Measurements from ENCODE around the gene ARHGAP26. TPM values are rescaled to one million over a fixed set of nuclear protein-coding genes. Genes with fewer than 3 reads are reported as not detected.

The ARHGAP26 gene
- polyA plus RNA-seq, 1 donor from 2014 or later, result 0.83 TPM

- Histone ChIP-seq H3K4me2 (ENCODE audit: low read length) (no peak overlapping the region), H4K20me1 (ENCODE audit: insufficient read depth) (no peaks in the 10 kb centered on the region), H3F3A (ENCODE audit: insufficient read depth, low read length, poor library complexity, severe bottlenecking) (no peaks in the 10 kb centered on the region), H3K27me3 (ENCODE audit: insufficient read depth, low read depth, low read length) (no peaks in the 10 kb centered on the region), H3K9ac (ENCODE audit: low read length) (no peak overlapping the region), H3K36me3 (ENCODE audit: insufficient read depth, low read length) (no peaks in the 10 kb centered on the region), H3K9me2 (ENCODE audit: insufficient read depth, low read length) (no peaks in the 10 kb centered on the region), H3K27ac (ENCODE audit: low read length) (no peak overlapping the region), H3K79me2 (replicated peaks; ENCODE audit: insufficient read depth, low read length) (no peaks in the 10 kb centered on the region), H3K4me3 (ENCODE audit: low read length) (no peak overlapping the region), H2AFZ (ENCODE audit: low read depth, low read length) (no peak overlapping the region), H3K9me3 (ENCODE audit: low read length) (no peaks in the 10 kb centered on the region)
- TF ChIP-seq MXI1 (conservative IDR thresholded peaks at IDR 0.05; ENCODE audit: poor library complexity, severe bottlenecking) (no peak), EP300 (conservative IDR thresholded peaks at IDR 0.05; ENCODE audit: poor library complexity, severe bottlenecking) (no peak), POLR2AphosphoS5 (IDR thresholded peaks at IDR 0.05) (no peak), EZH2 (IDR thresholded peaks at IDR 0.05; ENCODE audit: borderline replicate concordance, insufficient read depth, low read length, poor library complexity, severe bottlenecking) (no peak), RAD21 (conservative IDR thresholded peaks at IDR 0.05) (no peak), TAF1 (IDR thresholded peaks at IDR 0.05; ENCODE audit: low read depth) (no peak), SMC3 (conservative IDR thresholded peaks at IDR 0.05; ENCODE audit: poor library complexity) (no peak)
- TF ChIP-seq, protein P1, sequence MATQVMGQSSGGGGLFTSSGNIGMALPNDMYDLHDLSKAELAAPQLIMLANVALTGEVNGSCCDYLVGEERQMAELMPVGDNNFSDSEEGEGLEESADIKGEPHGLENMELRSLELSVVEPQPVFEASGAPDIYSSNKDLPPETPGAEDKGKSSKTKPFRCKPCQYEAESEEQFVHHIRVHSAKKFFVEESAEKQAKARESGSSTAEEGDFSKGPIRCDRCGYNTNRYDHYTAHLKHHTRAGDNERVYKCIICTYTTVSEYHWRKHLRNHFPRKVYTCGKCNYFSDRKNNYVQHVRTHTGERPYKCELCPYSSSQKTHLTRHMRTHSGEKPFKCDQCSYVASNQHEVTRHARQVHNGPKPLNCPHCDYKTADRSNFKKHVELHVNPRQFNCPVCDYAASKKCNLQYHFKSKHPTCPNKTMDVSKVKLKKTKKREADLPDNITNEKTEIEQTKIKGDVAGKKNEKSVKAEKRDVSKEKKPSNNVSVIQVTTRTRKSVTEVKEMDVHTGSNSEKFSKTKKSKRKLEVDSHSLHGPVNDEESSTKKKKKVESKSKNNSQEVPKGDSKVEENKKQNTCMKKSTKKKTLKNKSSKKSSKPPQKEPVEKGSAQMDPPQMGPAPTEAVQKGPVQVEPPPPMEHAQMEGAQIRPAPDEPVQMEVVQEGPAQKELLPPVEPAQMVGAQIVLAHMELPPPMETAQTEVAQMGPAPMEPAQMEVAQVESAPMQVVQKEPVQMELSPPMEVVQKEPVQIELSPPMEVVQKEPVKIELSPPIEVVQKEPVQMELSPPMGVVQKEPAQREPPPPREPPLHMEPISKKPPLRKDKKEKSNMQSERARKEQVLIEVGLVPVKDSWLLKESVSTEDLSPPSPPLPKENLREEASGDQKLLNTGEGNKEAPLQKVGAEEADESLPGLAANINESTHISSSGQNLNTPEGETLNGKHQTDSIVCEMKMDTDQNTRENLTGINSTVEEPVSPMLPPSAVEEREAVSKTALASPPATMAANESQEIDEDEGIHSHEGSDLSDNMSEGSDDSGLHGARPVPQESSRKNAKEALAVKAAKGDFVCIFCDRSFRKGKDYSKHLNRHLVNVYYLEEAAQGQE (IDR thresholded peaks at IDR 0.05; ENCODE audit: borderline replicate concordance), result no peak
- TF ChIP-seq, protein P2, sequence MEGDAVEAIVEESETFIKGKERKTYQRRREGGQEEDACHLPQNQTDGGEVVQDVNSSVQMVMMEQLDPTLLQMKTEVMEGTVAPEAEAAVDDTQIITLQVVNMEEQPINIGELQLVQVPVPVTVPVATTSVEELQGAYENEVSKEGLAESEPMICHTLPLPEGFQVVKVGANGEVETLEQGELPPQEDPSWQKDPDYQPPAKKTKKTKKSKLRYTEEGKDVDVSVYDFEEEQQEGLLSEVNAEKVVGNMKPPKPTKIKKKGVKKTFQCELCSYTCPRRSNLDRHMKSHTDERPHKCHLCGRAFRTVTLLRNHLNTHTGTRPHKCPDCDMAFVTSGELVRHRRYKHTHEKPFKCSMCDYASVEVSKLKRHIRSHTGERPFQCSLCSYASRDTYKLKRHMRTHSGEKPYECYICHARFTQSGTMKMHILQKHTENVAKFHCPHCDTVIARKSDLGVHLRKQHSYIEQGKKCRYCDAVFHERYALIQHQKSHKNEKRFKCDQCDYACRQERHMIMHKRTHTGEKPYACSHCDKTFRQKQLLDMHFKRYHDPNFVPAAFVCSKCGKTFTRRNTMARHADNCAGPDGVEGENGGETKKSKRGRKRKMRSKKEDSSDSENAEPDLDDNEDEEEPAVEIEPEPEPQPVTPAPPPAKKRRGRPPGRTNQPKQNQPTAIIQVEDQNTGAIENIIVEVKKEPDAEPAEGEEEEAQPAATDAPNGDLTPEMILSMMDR (IDR thresholded peaks at IDR 0.05; ENCODE audit: poor library complexity, severe bottlenecking), result no peak
These were observed 9.1 kb downstream of the ARHGAP26 start for GRCh38 chr5:142779163-142779840.

- Histone ChIP-seq H3K79me2 (replicated peaks; ENCODE audit: insufficient read depth, low read length) (no peaks in the 10 kb centered on the region), H3K36me3 (ENCODE audit: insufficient read depth, low read length) (no peaks in the 10 kb centered on the region), H3K4me3 (ENCODE audit: low read length) (no peak overlapping the region), H3K9me2 (ENCODE audit: insufficient read depth, low read length) (no peaks in the 10 kb centered on the region), H3F3A (ENCODE audit: insufficient read depth, low read length, poor library complexity, severe bottlenecking) (no peaks in the 10 kb centered on the region), H4K20me1 (ENCODE audit: insufficient read depth) (no peaks in the 10 kb centered on the region), H3K9me3 (ENCODE audit: low read length) (no peaks in the 10 kb centered on the region), H2AFZ (ENCODE audit: low read depth, low read length) (no peak overlapping the region), H3K9ac (ENCODE audit: low read length) (no peak overlapping the region), H3K27ac (ENCODE audit: low read length) (no peak overlapping the region), H3K27me3 (ENCODE audit: insufficient read depth, low read depth, low read length) (no peaks in the 10 kb centered on the region), H3K4me2 (ENCODE audit: low read length) (no peak overlapping the region)
- TF ChIP-seq, protein P1 (IDR thresholded peaks at IDR 0.05; ENCODE audit: borderline replicate concordance), result no peak
- no peak for TF ChIP-seq MXI1 (conservative IDR thresholded peaks at IDR 0.05; ENCODE audit: poor library complexity, severe bottlenecking)
- no peak for TF ChIP-seq EP300 (conservative IDR thresholded peaks at IDR 0.05; ENCODE audit: poor library complexity, severe bottlenecking)
- TF ChIP-seq, protein P2 (IDR thresholded peaks at IDR 0.05; ENCODE audit: poor library complexity, severe bottlenecking), result no peak
These were observed 10.7 kb downstream of the ARHGAP26 start for GRCh38 chr5:142780871-142781270.
